GM21737 (cell line): ENCODE measurements around the gene AKTIP.
"Not testable (repeated sequence)": the region's sequence is repeated elsewhere in the genome, so short reads cannot be mapped to it uniquely, and the experiment has no call there.

Experiments
- ATAC-seq: cut with Tn5 transposase; IDR thresholded peaks from one replicate; pipeline ENCODE4 v1.9.1; 2021; ENCODE audit warnings: mild to moderate bottlenecking, moderate library complexity; ENCODE audit not compliant: unreplicated experiment

The AKTIP gene

GRCh38 chr16:53502331-53503269 lies at the start of gene AKTIP:
TSS of gene AKTIP (minus strand) at chr16:53503209. CDS start at chr16:53500259, 2,950 bp downstream.
- peak; percentile 26 for ATAC-seq

GRCh38 chr16:53549970-53550690 lies 47.1 kb upstream of the AKTIP start:
- ATAC-seq = no peak

- ATAC-seq = no peak
Observed at GRCh38 chr16:53546988-53547391, 44.0 kb upstream of the AKTIP start.

- no peak for ATAC-seq
Observed at GRCh38 chr16:53545433-53545832, 42.4 kb upstream of the AKTIP start.

GRCh38 chr16:53542283-53542682 lies 39.3 kb upstream of the AKTIP start:
- ATAC-seq = no peak

- ATAC-seq = no peak
Observed at GRCh38 chr16:53541326-53541725, 38.3 kb upstream of the AKTIP start.

GRCh38 chr16:53539759-53540718 lies 37.0 kb upstream of the AKTIP start:
- ATAC-seq = not testable (repeated sequence)

GRCh38 chr16:53539346-53539745 lies 36.3 kb upstream of the AKTIP start:
- ATAC-seq = not testable (repeated sequence)

- ATAC-seq = no peak
Observed at GRCh38 chr16:53537626-53538025, 34.6 kb upstream of the AKTIP start.

- no peak for ATAC-seq
Observed at GRCh38 chr16:53534206-53534605, 31.2 kb upstream of the AKTIP start.

GRCh38 chr16:53530741-53531140 lies 27.7 kb upstream of the AKTIP start:
- ATAC-seq = no peak

- ATAC-seq = no peak
Observed at GRCh38 chr16:53530046-53530445, 27.0 kb upstream of the AKTIP start.

GRCh38 chr16:53529513-53529912 lies 26.5 kb upstream of the AKTIP start:
- no peak for ATAC-seq

GRCh38 chr16:53528797-53529196 lies 25.8 kb upstream of the AKTIP start:
- ATAC-seq = no peak

- ATAC-seq = no peak
Observed at GRCh38 chr16:53523971-53524548, 21.1 kb upstream of the AKTIP start.

- no peak for ATAC-seq
Observed at GRCh38 chr16:53523126-53523804, 20.3 kb upstream of the AKTIP start.

GRCh38 chr16:53519417-53520091 lies 16.5 kb upstream of the AKTIP start:
- no peak for ATAC-seq

GRCh38 chr16:53518550-53519416 lies 15.8 kb upstream of the AKTIP start:
- ATAC-seq = peak; percentile 98
